GM21367 (cell line): ENCODE results near the gene RIMS3.
"Not testable (repeated sequence)": the region's sequence is repeated elsewhere in the genome, so short reads cannot be mapped to it uniquely, and the experiment has no call there.

ENCODE experiments used
- ATAC-seq: cut with Tn5 transposase; IDR thresholded peaks from one replicate; pipeline ENCODE4 v1.9.1; 2021; ENCODE audit not compliant: unreplicated experiment

The RIMS3 gene

DNA sequence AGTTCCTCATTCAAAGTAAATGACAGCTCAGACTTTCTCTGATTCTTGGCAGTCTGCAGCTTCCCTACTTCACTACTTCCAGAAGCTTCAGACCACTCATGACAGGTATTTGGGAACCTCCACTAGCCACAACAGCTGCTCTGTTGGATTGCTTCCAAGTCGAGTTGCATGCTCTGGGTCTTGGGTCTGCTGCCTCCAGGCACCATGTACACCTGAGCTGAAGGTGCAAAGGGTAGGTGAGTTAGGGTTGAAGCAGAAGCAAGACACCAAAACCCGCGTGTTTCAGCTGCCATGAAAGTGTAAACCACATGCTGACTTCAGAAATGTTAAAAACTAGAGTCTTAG is 71.3 kb downstream of the RIMS3 start:
- no peak for ATAC-seq

DNA sequence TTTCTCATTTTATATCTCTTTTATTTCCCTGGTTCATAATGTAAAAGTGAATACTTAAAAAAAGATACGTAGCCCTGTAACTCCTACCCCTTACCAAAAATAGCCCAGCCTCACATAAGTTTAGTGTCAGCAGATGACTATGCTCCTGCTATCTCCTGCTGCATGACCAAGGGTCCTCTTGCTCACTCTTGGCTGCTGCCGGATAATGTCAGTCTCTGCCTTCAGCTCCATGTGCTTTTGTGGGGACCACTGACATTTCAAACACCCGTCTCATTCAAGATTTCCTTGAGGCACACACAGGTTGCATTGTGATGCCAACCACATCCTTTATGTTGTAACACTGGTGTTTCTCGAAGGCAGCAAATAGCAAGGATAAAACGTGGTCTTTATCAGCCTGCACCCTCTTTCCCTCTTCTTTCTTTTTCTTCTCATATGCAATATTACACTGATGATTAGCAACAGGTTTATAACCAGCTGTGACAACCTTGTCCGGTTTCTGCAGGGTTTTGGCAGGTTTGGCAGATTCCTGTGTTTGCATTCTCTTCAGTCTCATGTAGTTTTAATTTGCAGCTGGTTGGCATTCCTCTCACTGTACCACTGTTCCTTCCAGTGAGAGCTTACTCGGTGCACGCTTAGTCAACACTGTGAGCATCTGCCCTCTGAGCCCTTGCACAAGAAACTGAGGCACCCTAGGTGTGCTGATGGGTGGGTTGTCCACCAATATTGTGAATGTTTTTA is 71.9 kb downstream of the RIMS3 start:
- ATAC-seq, result no peak

DNA sequence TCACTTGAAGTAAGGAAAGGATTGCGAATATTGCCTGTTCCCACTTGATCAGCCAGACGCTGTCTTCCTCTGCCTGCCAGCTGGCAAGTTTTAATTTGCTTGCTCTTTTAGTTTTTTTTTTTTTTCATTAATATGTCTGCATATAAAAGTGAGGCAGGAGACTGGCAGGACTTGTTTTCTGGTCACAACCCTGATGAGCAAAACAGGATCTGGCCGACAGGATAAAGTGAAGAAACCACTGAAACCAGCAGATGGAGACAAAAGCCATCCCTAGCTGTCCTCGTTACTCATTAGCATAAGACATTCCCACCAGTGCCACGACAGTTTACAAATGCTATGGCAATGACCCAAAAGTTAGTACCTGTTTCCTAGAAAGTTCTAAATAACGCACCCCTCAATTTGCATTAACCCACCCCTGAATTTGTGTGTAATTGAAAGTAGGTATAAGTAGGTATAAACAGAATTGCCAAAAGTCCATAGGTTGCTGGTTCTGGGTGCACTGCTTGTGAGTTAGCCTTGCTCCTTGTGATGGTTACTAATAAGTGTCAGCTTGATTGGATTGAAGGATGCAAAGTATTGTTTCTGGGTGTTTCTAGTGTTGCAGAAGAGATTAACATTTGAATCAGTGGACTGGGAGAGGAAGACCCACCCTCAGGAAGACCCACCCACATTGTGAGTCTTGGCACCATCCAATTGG is 73.2 kb downstream of the RIMS3 start:
- no peak for ATAC-seq

DNA sequence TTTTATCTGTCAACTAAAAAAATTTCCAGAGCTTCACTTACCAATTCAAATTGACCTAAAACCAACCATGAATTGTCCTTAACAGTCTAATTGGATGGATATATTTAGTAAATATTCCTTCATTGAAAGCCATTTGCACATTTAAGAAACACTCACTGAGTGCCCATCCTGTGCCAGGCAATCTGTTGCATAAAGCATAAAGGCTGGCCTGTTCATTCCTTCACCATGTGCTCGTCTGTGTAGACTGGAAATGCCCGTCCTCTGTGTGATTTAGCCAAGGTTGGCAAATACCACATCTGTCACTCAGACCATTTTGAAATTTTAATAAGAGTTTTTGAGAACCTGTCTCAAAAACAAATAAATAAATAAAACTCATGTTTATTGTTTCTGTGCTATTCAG is 76.9 kb downstream of the RIMS3 start:
- ATAC-seq, result no peak

DNA sequence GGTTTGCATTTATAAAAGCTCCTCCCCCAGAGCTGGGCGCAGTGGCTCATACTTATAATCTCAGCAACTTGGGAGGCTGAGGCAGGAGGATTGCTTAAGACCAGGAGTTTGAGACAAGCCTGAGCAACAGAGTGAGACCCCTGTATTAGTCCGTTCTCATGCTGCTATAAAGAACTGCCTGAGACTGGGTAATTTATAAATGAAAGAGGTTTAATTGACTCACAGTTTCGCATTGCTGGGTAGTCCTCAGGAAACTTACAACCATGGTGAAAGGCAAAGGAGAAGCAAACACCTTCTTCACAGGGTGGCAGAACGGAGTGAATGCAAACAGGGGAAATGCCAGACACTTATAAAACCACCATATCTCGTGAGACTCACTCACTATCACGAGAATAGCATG is 81.5 kb downstream of the RIMS3 start:
- ATAC-seq, result no peak

DNA sequence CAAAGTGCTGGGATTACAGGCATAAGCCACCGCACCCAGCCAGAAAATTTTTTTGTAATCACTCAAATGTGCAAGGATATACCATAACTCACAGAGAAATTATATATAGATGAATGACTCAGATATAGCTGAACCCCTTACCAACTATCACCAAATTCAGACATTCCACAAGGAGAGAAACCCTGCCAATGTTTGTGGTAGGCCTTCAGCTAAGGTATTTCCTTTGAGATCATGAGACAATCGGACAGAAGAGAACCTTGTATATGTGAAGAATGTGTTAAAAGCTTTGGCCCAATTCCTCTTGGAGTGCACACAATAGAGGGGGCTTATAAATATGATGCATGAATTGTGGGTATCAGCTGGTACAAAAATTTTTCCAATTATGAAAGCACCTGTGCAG is 83.4 kb downstream of the RIMS3 start:
- no peak for ATAC-seq

DNA sequence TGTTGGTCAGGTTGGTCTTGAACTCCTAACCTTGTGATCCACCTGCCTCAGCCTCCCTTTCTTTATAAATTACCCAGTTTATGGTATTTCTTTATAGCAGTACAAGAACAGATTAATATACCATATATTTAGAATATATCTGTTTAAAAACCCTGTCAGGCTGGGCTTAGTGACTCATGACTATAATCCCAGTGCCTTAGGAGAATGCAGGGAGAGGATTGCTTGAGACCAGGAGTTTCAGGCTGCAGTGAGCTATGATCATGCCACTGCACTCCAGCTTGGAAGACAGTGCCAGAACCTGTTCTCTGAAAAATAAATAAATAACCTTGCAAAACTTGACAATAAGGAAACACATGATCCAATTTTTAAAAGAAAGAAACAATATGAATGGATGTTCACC is 90.1 kb downstream of the RIMS3 start:
- ATAC-seq, result no peak

DNA sequence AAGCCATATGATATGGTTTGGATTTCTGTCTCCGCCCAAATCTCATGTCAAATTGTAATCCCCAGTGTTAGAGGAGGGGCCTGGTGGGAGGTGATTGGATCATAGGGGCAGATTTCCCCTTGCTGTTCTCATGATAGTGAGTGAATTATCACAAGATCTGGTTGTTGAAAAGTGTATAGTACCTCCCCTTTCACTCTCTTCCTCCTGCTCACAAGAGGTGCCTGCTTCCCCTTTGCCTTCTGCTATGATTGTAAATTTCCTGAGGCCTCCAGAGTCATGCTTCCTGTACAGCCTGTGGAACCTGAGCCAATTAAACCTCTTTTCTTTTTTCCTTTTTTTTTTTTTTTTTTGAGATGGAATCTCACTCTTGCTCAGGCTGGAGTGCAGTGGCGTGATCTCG is 90.7 kb downstream of the RIMS3 start:
- ATAC-seq, result not testable (repeated sequence)
